Measurements from ENCODE around the gene FAM47B.

GRCh38 chrX:34972206-34972605 is 29.6 kb downstream of the FAM47B start:
- TF ChIP-seq CTCF (conservative IDR thresholded peaks at IDR 0.05; ENCODE audit: low read length), result no peak
- no peak for TF ChIP-seq EZH2phosphoT487 (IDR thresholded peaks at IDR 0.05; ENCODE audit: borderline replicate concordance, low read depth, low read length)
